Trophoblast cell (in vitro differentiated cells and primary cell): ENCODE data around the gene PLA2G2D.
A peak's percentile ranks its signal among the peaks of the same experiment; 100 is the strongest.

Experiments
- DNase-seq, 2 donors: peaks; one replicate each; pipeline ENCODE4 v3.0.0-alpha.2; 2016
- H2AFZ ChIP-seq: 2 replicates; pipeline ENCODE4 v1.6.1; 2013; ENCODE audit warnings: low read length, moderate library complexity, mild to moderate bottlenecking; ENCODE audit not compliant: insufficient read depth, poor library complexity
- H2AK5ac ChIP-seq: 2 replicates; pipeline ENCODE4 v1.6.1; 2013; ENCODE audit warnings: mild to moderate bottlenecking, low read length
- H2BK120ac ChIP-seq: 2 replicates; pipeline ENCODE4 v1.6.1; 2013; ENCODE audit warnings: low read length, mild to moderate bottlenecking, moderate library complexity; ENCODE audit not compliant: insufficient read depth, poor library complexity
- H2BK12ac ChIP-seq: 2 replicates; pipeline ENCODE4 v1.6.1; 2013; ENCODE audit warnings: mild to moderate bottlenecking, low read length, moderate library complexity
- H2BK5ac ChIP-seq: 2 replicates; pipeline ENCODE4 v1.6.1; 2013; ENCODE audit warnings: low read length, low read depth, moderate library complexity, mild to moderate bottlenecking; ENCODE audit not compliant: poor library complexity
- H3K14ac ChIP-seq: 2 replicates; pipeline ENCODE4 v1.6.1; 2013; ENCODE audit warnings: mild to moderate bottlenecking, low read length
- H3K18ac ChIP-seq: 2 replicates; pipeline ENCODE4 v1.6.1; 2013; ENCODE audit warnings: mild to moderate bottlenecking, low read length
- H3K23ac ChIP-seq: 2 replicates; pipeline ENCODE4 v1.6.1; 2013; ENCODE audit warnings: low read length
- H3K27ac ChIP-seq: 2 replicates; pipeline ENCODE4 v1.5.1; 2013; ENCODE audit warnings: low read depth, mild to moderate bottlenecking, inconsistent platforms, low read length, moderate library complexity
- H3K27me3 ChIP-seq: 2 replicates; pipeline ENCODE4 v1.6.1; 2013; ENCODE audit warnings: inconsistent platforms, mild to moderate bottlenecking, low read length, moderate library complexity; ENCODE audit not compliant: insufficient read depth
- H3K36me3 ChIP-seq, 2 experiments: 1 replicate in 1 of 2; 2 replicates in 1 of 2; pipeline ENCODE4 v1.6.1; 2013; ENCODE audit warnings: low read length in 2 of 2, mild to moderate bottlenecking in 2 of 2, moderate library complexity in 1 of 2; ENCODE audit not compliant: insufficient read depth in 2 of 2, control insufficient read depth in 1 of 2
- H3K4ac ChIP-seq: 2 replicates; pipeline ENCODE4 v1.6.1; 2013; ENCODE audit warnings: low read depth, mild to moderate bottlenecking, low read length, moderate library complexity
- H3K4me1 ChIP-seq, 2 experiments: 1 replicate in 1 of 2; 2 replicates in 1 of 2; pipeline ENCODE4 v1.6.1; 2013; ENCODE audit warnings: low read length in 2 of 2, mild to moderate bottlenecking in 2 of 2, moderate library complexity in 1 of 2; ENCODE audit not compliant: insufficient read depth in 2 of 2, control insufficient read depth in 1 of 2
- H3K4me2 ChIP-seq: 2 replicates; pipeline ENCODE4 v1.6.1; 2013; ENCODE audit warnings: inconsistent platforms, mild to moderate bottlenecking, low read length, moderate library complexity
- H3K4me3 ChIP-seq: 2 replicates; pipeline ENCODE4 v1.5.1; 2013; ENCODE audit warnings: mild to moderate bottlenecking, low read depth, low read length, inconsistent platforms
- H3K79me1 ChIP-seq: one replicate; pipeline ENCODE4 v1.6.1; 2013; ENCODE audit warnings: low read length
- H3K79me2 ChIP-seq: 2 replicates; pipeline ENCODE4 v1.6.1; 2013; ENCODE audit warnings: low read length, mild to moderate bottlenecking; ENCODE audit not compliant: control insufficient read depth, insufficient read depth, poor library complexity
- H3K9ac ChIP-seq: 2 replicates; pipeline ENCODE4 v1.6.1; 2013; ENCODE audit warnings: mild to moderate bottlenecking, low read length
- H3K9me3 ChIP-seq: 2 replicates; pipeline ENCODE4 v1.6.1; 2013; ENCODE audit warnings: low read depth, mild to moderate bottlenecking, control low read depth, inconsistent platforms, low read length; ENCODE audit not compliant: insufficient read depth
- H4K12ac ChIP-seq: 2 replicates; pipeline ENCODE4 v1.6.1; 2013; ENCODE audit warnings: low read depth, mild to moderate bottlenecking, low read length, moderate library complexity
- H4K8ac ChIP-seq: 2 replicates; pipeline ENCODE4 v1.6.1; 2013; ENCODE audit warnings: low read depth, mild to moderate bottlenecking, low read length, moderate library complexity
- H4K91ac ChIP-seq: one replicate; pipeline ENCODE4 v1.6.1; 2013; ENCODE audit warnings: low read depth, mild to moderate bottlenecking, low read length, moderate library complexity
- WGBS: extraction: QIAGEN DNeasy Blood & Tissue Kit; methylation state at CpG from one replicate; pipeline ENCODE4 v1.1.7; 2013; ENCODE audit warnings: missing lambda C conversion rate; ENCODE audit not compliant: insufficient read length, insufficient coverage; ENCODE audit errors: extremely low coverage; 5-methylcytosine and 5-hydroxymethylcytosine counted together

PLA2G2D gene

GRCh38 chr1:20165522-20165951 lies 46.2 kb upstream of the PLA2G2D start:
- no peaks in the 10 kb centered on the region for H3K79me1 ChIP-seq
- WGBS: no CpG with 5 or more reads among the region's 16 CpGs
- no peak overlapping the region for H3K9ac ChIP-seq
- no peak overlapping the region for H3K4me2 ChIP-seq
- H2BK5ac ChIP-seq: no peak overlapping the region
- no peak overlapping the region for H2BK12ac ChIP-seq
- no peak overlapping the region for H3K4me3 ChIP-seq
- H3K4me1 ChIP-seq: no peaks in the 10 kb centered on the region
- H4K91ac ChIP-seq: no peak overlapping the region
- H3K4ac ChIP-seq: no peak overlapping the region
- no peaks in the 10 kb centered on the region for H3K36me3 ChIP-seq
- no peak overlapping the region for H2AFZ ChIP-seq
- H4K8ac ChIP-seq: no peak overlapping the region
- no peak overlapping the region for H3K18ac ChIP-seq
- no peak overlapping the region for H3K23ac ChIP-seq
- H3K27me3 ChIP-seq: no peaks in the 10 kb centered on the region
- peaks cover 16% of the 10 kb centered on the region for H3K9me3 ChIP-seq
- no peak for DNase-seq
- no peak overlapping the region for H3K27ac ChIP-seq
- no peak overlapping the region for H2AK5ac ChIP-seq
- no peaks in the 10 kb centered on the region for H3K79me2 ChIP-seq
- H2BK120ac ChIP-seq: no peak overlapping the region
- H3K14ac ChIP-seq: no peak overlapping the region
- no peak overlapping the region for H4K12ac ChIP-seq

GRCh38 chr1:20164694-20165202 lies 45.4 kb upstream of the PLA2G2D start:
- Histone ChIP-seq H3K79me1 (no peaks in the 10 kb centered on the region), H2BK5ac (no peak overlapping the region), H3K27ac (no peak overlapping the region), H3K9ac (no peak overlapping the region), H2BK120ac (no peak overlapping the region), H3K18ac (no peak overlapping the region), H3K9me3 (peaks cover 18% of the 10 kb centered on the region), H3K4me3 (no peak overlapping the region), H3K27me3 (no peaks in the 10 kb centered on the region), H2AK5ac (no peak overlapping the region), H3K79me2 (no peaks in the 10 kb centered on the region), H4K8ac (no peak overlapping the region), H3K4me2 (no peak overlapping the region), H3K36me3 (no peaks in the 10 kb centered on the region), H4K91ac (no peak overlapping the region), H4K12ac (no peak overlapping the region), H2BK12ac (no peak overlapping the region), H3K14ac (no peak overlapping the region), H2AFZ (no peak overlapping the region), H3K4me1 (no peaks in the 10 kb centered on the region), H3K23ac (no peak overlapping the region), H3K4ac (no peak overlapping the region)
- no peak for DNase-seq
- WGBS: no CpG with 5 or more reads among the region's 15 CpGs

GRCh38 chr1:20160034-20160433 lies 40.7 kb upstream of the PLA2G2D start:
- Histone ChIP-seq H3K4me2 (no peak overlapping the region), H3K23ac (no peak overlapping the region), H3K27ac (no peak overlapping the region), H2AFZ (no peak overlapping the region), H3K14ac (no peak overlapping the region), H3K9ac (no peak overlapping the region), H4K91ac (no peak overlapping the region), H2BK12ac (no peak overlapping the region), H2AK5ac (no peak overlapping the region), H3K36me3 (no peaks in the 10 kb centered on the region), H3K9me3 (peaks cover 22% of the 10 kb centered on the region), H4K8ac (no peak overlapping the region), H3K4ac (no peak overlapping the region), H3K27me3 (no peaks in the 10 kb centered on the region), H2BK5ac (no peak overlapping the region), H3K4me3 (no peak overlapping the region), H4K12ac (no peak overlapping the region), H3K79me1 (no peaks in the 10 kb centered on the region), H2BK120ac (no peak overlapping the region), H3K4me1 (no peaks in the 10 kb centered on the region), H3K79me2 (no peaks in the 10 kb centered on the region), H3K18ac (no peak overlapping the region)
- no peak for DNase-seq
- WGBS: no CpG with 5 or more reads among the region's 1 CpG

GRCh38 chr1:20158358-20159070 lies 39.2 kb upstream of the PLA2G2D start:
- no CpG with 5 or more reads among the region's 7 CpGs for WGBS
- H2AFZ ChIP-seq: no peak overlapping the region
- H3K27me3 ChIP-seq: no peaks in the 10 kb centered on the region
- no peak overlapping the region for H2BK120ac ChIP-seq
- no peak overlapping the region for H3K4me3 ChIP-seq
- H3K4me2 ChIP-seq: no peak overlapping the region
- peaks cover 0 to 2% of the 10 kb centered on the region in 2 experiments for H3K4me1 ChIP-seq
- no peaks in the 10 kb centered on the region for H3K79me2 ChIP-seq
- DNase-seq: peak in 1 of 2 donors; percentile 18
- no peak overlapping the region for H3K4ac ChIP-seq
- no peak overlapping the region for H3K18ac ChIP-seq
- no peak overlapping the region for H3K27ac ChIP-seq
- no peaks in the 10 kb centered on the region for H3K36me3 ChIP-seq
- H2AK5ac ChIP-seq: no peak overlapping the region
- H3K23ac ChIP-seq: no peak overlapping the region
- H2BK5ac ChIP-seq: no peak overlapping the region
- H3K9me3 ChIP-seq: peaks cover 16% of the 10 kb centered on the region
- no peaks in the 10 kb centered on the region for H3K79me1 ChIP-seq
- H3K14ac ChIP-seq: no peak overlapping the region
- H4K91ac ChIP-seq: no peak overlapping the region
- H4K12ac ChIP-seq: no peak overlapping the region
- no peak overlapping the region for H3K9ac ChIP-seq
- H2BK12ac ChIP-seq: no peak overlapping the region
- H4K8ac ChIP-seq: no peak overlapping the region
